Right lobe of liver (tissue), 4 donors: ENCODE results near the gene TGM6.

ENCODE experiments used
- POLR2A ChIP-seq: fragments of 450-650 bp; IDR thresholded peaks from one replicate; pipeline ENCODE4 v1.6.1; 2017; ENCODE audit warnings: antibody characterized with exemption, mild to moderate bottlenecking
- TF ChIP-seq, protein P1 (sequence below), 4 donors: fragments of 200-600 bp in 3 of 4; fragments of 450-650 bp in 1 of 4; IDR thresholded peaks; one replicate each; pipeline versions ENCODE4 v1.5.1 to v1.8.0; 2016 to 2022; ENCODE audit warnings: antibody characterized with exemption in 4 of 4, mild to moderate bottlenecking in 2 of 4
- donor health status: DM: no; HTN: no; CAD: no.
- donor health status: DM: no; HTN: no; CAD: no.
- donor health status: DM: no; HTN: yes; CAD: no.

DNA sequence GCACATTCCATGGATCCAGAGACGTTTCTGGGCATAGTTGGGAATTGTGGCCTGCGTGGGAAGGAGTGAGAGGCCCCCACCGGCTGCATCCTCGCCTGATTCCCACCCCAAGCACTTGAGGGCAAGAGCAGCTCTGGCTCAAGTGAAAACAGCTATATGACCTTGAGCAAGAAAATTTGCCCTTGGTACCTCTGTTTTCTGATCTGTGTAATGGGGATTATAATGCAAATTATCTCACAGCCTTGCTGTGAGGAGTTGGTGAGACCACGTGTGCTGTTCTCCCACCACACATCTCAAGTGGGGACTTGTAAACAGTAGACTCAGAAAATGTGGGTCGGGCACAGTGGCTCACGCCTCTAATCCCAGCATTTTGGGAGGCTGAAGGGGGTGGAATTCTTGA is 602 bp downstream of the TGM6 start:
- TF ChIP-seq, protein P1, sequence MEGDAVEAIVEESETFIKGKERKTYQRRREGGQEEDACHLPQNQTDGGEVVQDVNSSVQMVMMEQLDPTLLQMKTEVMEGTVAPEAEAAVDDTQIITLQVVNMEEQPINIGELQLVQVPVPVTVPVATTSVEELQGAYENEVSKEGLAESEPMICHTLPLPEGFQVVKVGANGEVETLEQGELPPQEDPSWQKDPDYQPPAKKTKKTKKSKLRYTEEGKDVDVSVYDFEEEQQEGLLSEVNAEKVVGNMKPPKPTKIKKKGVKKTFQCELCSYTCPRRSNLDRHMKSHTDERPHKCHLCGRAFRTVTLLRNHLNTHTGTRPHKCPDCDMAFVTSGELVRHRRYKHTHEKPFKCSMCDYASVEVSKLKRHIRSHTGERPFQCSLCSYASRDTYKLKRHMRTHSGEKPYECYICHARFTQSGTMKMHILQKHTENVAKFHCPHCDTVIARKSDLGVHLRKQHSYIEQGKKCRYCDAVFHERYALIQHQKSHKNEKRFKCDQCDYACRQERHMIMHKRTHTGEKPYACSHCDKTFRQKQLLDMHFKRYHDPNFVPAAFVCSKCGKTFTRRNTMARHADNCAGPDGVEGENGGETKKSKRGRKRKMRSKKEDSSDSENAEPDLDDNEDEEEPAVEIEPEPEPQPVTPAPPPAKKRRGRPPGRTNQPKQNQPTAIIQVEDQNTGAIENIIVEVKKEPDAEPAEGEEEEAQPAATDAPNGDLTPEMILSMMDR (IDR thresholded peaks at IDR 0.05): no peak
- no peak for TF ChIP-seq POLR2A
